Peyer's patch (tissue), 4 donors: ENCODE data around the gene AQP10. TPM values are rescaled to one million over a fixed set of nuclear protein-coding genes. Genes with fewer than 3 reads are reported as not detected.

Experiments used
- DNase-seq, 3 donors: peaks; one replicate each; pipeline ENCODE4 v3.0.0-alpha.2; 2017 to 2019
- H3K27ac ChIP-seq, 4 donors: fragments of 200-600 bp; sonication (generic); one replicate each; pipeline ENCODE4 v1.5.1; 2016 to 2019
- H3K27me3 ChIP-seq, 2 donors: fragments of 200-600 bp; sonication (generic); one replicate each; pipeline ENCODE4 v1.5.1; 2019
- H3K36me3 ChIP-seq, 3 donors: fragments of 200-600 bp; sonication (generic); one replicate each; pipeline ENCODE4 v1.5.1; 2016 to 2019
- H3K4me1 ChIP-seq, 4 donors: fragments of 200-600 bp; sonication (generic); one replicate each; pipeline ENCODE4 v1.5.1; 2016 to 2019
- H3K4me3 ChIP-seq, 4 donors: fragments of 200-600 bp; sonication (generic); 1 replicate in 3 of 4; 2 replicates in 1 of 4; pipeline ENCODE4 v1.5.1; 2016 to 2019; ENCODE audit warnings: mild to moderate bottlenecking in 1 of 4
- H3K9me3 ChIP-seq, 4 donors: fragments of 200-600 bp; sonication (generic); one replicate each; pipeline ENCODE4 v1.5.1; 2016 to 2019; ENCODE audit warnings: mild to moderate bottlenecking in 1 of 4
- POLR2A ChIP-seq, 2 donors: fragments of 450-650 bp; IDR thresholded peaks; one replicate each; pipeline ENCODE4 v1.5.1; 2017; ENCODE audit warnings: antibody characterized with exemption in 2 of 2, mild to moderate bottlenecking in 2 of 2, moderate library complexity in 2 of 2
- total RNA-seq, 4 donors: library from RNA; depleted of rRNA; stranded (reverse); fragments of >200 nt; gene quantifications; one replicate each; pipeline ENCODE4 v1.1.0, GENCODE V29; 2016
- TF ChIP-seq, protein P1 (sequence below), 6 experiments: fragments of 450-650 bp in 4 of 6; fragments of 200-600 bp in 2 of 6; sonication (generic) in 1 of 6; IDR thresholded peaks; one replicate each; pipeline ENCODE4 v1.5.1; 2017 to 2019; ENCODE audit warnings: antibody characterized with exemption in 6 of 6, mild to moderate bottlenecking in 3 of 6, moderate library complexity in 1 of 6

Gene AQP10
- total RNA-seq, 4 donors from 2014 or later: 0.85 TPM; not detected in 3

DNA sequence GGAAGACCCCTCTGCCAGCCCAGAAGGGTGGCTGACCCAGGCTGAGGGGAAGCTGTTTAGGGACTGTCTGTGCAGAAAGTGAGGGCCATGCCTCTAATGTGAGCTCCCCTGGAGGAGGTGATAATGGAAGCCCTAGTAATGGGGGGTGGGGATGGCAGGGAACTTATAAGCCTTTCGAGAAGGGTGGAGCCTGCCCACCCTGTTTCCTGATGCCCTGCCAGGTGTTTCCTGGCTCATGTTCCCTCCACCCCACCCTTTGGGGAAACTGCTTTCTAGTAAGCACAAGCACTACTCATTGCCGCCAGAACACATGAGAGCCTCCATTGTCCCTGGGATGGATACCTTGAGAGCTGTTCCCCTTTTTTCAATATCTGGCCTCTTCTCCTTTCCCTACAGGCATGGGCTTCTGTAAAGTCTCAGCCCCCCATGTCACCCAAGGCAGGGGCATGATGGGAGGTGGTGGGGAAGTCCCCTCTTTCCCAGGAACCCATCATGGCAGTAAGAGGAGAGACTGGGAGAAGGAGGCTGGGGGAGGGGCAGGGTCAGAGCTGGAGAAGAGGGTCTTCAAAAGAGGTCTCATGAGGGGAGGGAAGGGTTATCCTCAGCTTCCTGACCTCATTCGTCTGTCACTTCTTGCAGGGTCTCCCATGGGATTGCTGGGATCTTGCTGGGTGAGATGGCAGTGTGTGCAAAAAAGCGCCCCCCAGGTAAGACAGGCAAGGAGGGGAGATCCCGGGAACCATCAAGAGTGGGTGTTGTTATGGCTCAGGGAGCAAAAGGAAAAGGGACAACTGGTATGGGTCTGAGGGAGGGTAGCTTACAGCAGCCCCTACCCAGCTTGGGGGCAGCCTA is 6.8 kb downstream of the AQP10 start:
- H3K4me1 ChIP-seq: peaks cover 6 to 29% (median 22%) of the 10 kb centered on the region in 4 donors
- H3K36me3 ChIP-seq: peaks cover 0 to 19% (median 0%) of the 10 kb centered on the region in 3 donors
- H3K4me3 ChIP-seq: peak overlapping the region; percentile 34 to 59 (median 53)
- no peaks in the 10 kb centered on the region for H3K9me3 ChIP-seq
- peak in 2 of 3 donors; percentile 63 to 77 for DNase-seq
- H3K27me3 ChIP-seq: no peaks in the 10 kb centered on the region
- no peak for TF ChIP-seq POLR2A (IDR thresholded peaks at IDR 0.05)
- TF ChIP-seq, protein P1, sequence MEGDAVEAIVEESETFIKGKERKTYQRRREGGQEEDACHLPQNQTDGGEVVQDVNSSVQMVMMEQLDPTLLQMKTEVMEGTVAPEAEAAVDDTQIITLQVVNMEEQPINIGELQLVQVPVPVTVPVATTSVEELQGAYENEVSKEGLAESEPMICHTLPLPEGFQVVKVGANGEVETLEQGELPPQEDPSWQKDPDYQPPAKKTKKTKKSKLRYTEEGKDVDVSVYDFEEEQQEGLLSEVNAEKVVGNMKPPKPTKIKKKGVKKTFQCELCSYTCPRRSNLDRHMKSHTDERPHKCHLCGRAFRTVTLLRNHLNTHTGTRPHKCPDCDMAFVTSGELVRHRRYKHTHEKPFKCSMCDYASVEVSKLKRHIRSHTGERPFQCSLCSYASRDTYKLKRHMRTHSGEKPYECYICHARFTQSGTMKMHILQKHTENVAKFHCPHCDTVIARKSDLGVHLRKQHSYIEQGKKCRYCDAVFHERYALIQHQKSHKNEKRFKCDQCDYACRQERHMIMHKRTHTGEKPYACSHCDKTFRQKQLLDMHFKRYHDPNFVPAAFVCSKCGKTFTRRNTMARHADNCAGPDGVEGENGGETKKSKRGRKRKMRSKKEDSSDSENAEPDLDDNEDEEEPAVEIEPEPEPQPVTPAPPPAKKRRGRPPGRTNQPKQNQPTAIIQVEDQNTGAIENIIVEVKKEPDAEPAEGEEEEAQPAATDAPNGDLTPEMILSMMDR (IDR thresholded peaks at IDR 0.05): no peak
- peak overlapping the region; percentile 83 to 92 (median 88) for H3K27ac ChIP-seq

DNA sequence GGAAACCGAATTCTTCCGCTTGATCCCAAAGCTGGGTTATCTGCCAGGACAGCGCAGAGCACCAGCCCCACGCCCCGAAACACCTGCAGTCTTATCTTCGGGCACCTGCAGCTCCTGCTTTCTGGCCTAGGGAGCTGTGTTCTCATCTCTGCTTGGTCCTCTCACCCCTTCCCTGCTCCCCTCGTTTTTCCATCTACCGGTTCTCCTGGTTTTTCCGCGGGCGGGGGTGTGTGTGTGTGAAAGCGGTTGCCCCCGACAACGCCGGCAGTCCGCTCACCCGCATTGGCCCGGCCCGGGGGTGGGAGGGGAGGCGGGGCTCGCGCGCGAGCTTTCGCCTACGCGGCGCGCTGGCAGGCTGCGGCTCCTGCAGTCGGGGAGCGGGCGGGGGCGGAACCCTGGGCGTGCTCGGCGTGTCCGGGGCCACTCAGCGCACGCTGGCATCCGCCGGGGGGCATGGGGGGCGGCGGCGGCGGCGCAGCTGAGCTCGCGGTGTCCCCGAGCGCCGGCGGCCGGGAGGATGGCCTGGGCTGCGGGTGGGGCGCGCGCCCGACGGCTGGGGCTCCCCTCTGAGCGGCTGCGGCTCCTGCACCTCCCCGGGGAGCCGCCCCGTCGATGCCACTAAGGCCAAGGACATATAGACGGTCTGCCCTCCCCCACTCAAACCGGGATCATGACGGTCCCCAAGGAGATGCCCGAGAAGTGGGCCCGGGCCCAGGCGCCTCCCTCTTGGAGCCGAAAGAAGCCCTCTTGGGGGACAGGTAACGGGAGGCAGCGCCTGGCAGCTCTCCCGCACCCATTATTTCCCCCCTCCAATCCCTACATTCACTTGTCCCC is 7.6 kb downstream of the AQP10 start:
- Histone ChIP-seq H3K4me1 (peaks cover 6 to 29% (median 22%) of the 10 kb centered on the region in 4 donors), H3K4me3 (peak overlapping the region; percentile 34 to 59 (median 53)), H3K27ac (peak overlapping the region; percentile 83 to 92 (median 88)), H3K27me3 (no peaks in the 10 kb centered on the region), H3K36me3 (peaks cover 0 to 23% (median 0%) of the 10 kb centered on the region in 3 donors), H3K9me3 (no peaks in the 10 kb centered on the region)
- TF ChIP-seq, protein P1 (IDR thresholded peaks at IDR 0.05): no peak
- no peak for TF ChIP-seq POLR2A (IDR thresholded peaks at IDR 0.05)
- peak; percentile 86 to 94 (median 87) for DNase-seq

DNA sequence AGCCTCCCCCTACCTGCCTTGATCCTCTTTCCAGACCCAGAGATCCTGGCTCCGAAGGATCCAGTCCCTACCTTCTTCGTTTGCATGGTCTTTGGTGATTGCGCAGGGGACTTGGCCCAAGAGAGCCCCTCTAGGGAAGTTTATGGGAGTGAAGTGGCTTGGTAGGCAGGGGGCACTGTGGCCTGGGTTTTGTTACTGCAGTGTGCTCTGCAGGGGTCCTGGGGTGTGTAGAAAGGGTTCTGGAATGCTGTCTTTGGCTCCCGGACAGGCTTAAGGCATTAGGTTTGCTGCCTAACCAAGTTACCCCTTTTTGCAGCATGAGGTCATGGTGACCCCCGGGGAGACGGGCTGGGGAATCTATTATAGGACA is 8.2 kb downstream of the AQP10 start:
- peaks cover 0 to 26% (median 0%) of the 10 kb centered on the region in 3 donors for H3K36me3 ChIP-seq
- H3K4me3 ChIP-seq: peak overlapping the region; percentile 34 to 59 (median 53)
- TF ChIP-seq, protein P1 (IDR thresholded peaks at IDR 0.05): no peak
- TF ChIP-seq POLR2A (IDR thresholded peaks at IDR 0.05): no peak
- peaks cover 6 to 29% (median 22%) of the 10 kb centered on the region in 4 donors for H3K4me1 ChIP-seq
- peak overlapping the region; percentile 54 to 92 (median 88) for H3K27ac ChIP-seq
- no peaks in the 10 kb centered on the region for H3K27me3 ChIP-seq
- no peaks in the 10 kb centered on the region for H3K9me3 ChIP-seq
- no peak for DNase-seq

DNA sequence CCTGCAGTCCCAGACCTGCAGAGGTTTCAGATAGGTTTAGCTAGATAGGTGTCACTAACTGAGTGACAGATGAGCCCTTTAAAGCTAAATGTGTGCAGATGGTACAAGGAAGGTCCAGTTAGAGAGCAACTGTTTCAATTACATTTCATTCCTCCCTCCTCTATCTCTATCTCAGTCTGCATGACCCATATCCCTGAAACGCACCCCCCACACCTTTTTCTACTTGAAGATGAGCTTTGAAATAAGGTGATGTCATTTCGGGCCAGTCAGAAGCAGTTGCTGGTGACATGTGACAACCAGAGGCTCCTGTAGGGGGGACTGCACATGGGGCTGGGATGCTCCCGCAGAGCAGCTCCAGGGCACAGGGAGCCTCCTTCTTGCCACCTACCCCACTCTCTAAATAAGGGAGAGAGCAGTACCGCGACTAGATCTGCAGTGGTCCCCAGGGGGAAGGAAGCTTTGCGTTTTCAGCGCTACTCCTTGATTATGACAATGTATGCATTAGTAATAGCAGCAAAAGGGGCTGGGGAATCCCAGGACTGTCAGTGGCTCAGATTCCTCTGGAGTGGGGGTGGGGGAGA is 8.7 kb downstream of the AQP10 start:
- H3K36me3 ChIP-seq: peaks cover 0 to 27% (median 0%) of the 10 kb centered on the region in 3 donors
- peak overlapping the region in 2 of 4 donors; percentile 53 to 59 for H3K4me3 ChIP-seq
- H3K4me1 ChIP-seq: peaks cover 6 to 29% (median 24%) of the 10 kb centered on the region in 4 donors
- no peaks in the 10 kb centered on the region for H3K9me3 ChIP-seq
- no peaks in the 10 kb centered on the region for H3K27me3 ChIP-seq
- no peak for TF ChIP-seq POLR2A (IDR thresholded peaks at IDR 0.05)
- TF ChIP-seq, protein P1 (IDR thresholded peaks at IDR 0.05): no peak
- H3K27ac ChIP-seq: peak overlapping the region; percentile 54 to 92 (median 88)
- DNase-seq: no peak

DNA sequence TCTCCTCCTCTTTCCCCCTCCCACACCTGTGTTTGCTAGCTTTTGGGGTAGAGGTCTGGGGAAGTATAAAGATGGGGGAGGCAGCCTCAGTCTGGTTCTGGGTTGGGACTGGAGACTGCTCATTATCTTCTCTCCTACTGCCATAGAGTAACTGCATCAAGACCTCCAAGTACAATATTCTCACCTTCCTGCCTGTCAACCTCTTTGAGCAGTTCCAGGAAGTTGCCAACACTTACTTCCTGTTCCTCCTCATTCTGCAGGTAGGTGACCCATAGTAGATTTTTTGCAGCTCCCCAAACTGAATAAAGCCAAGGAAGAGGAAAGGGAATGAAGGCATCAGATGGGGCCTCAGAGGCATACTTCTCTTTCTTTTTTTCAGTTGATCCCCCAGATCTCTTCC is 9.8 kb downstream of the AQP10 start:
- Histone ChIP-seq H3K27ac (peak overlapping the region in 1 of 4 donors; percentile 86), H3K4me1 (peaks cover 6 to 38% (median 29%) of the 10 kb centered on the region in 4 donors), H3K4me3 (no peak overlapping the region), H3K36me3 (peaks cover 0 to 27% (median 0%) of the 10 kb centered on the region in 3 donors), H3K9me3 (no peaks in the 10 kb centered on the region), H3K27me3 (no peaks in the 10 kb centered on the region)
- DNase-seq: no peak
- TF ChIP-seq, protein P1 (IDR thresholded peaks at IDR 0.05): no peak
- no peak for TF ChIP-seq POLR2A (IDR thresholded peaks at IDR 0.05)
